ENCODE results near the gene LINGO3.

DNA sequence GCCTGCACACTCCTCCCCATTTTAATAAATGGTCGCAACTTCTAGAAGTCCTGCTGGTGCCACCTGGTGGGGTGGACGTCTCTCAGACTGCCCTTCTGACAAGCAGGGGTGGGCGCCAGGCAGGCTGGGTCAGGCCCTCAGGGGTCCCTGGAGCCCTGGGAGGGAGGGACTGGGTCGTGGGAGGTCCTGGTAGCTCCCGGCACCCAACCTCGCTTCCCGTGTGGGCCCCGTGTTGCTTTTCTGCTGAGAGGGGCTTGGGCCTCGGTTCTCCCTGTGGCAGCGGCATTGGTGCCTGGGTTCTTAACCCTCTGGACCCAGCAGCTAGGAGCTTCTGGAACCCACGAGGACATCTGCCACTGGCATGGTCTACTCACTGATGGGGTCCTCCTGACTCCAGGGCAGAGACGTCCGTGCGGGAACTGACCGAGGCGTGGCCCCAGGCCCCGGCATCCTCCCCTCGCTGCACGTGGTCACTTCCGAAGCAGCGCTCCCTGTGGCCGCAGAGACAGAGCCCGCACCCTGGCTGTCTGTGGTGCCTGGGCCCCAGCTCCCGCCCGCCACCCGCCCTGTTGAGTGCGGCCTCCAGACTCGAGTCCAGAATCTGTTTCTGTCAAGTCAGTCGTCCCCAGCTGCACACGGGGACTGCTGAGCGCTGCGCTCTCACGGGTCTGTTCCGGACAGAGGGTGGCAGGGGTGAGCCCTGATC lies 46.1 kb upstream of the LINGO3 start:
- TF ChIP-seq SUZ12 (IDR thresholded peaks at IDR 0.05): no peak
- no peak for TF ChIP-seq SP1 (IDR thresholded peaks at IDR 0.05)
- TF ChIP-seq L3MBTL2 (conservative IDR thresholded peaks at IDR 0.05): no peak
- no peak for TF ChIP-seq FOXK2 (IDR thresholded peaks at IDR 0.05)
- TF ChIP-seq LEF1 (IDR thresholded peaks at IDR 0.05; ENCODE audit: borderline replicate concordance): no peak
